ENCODE data around the gene NTM.

DNA sequence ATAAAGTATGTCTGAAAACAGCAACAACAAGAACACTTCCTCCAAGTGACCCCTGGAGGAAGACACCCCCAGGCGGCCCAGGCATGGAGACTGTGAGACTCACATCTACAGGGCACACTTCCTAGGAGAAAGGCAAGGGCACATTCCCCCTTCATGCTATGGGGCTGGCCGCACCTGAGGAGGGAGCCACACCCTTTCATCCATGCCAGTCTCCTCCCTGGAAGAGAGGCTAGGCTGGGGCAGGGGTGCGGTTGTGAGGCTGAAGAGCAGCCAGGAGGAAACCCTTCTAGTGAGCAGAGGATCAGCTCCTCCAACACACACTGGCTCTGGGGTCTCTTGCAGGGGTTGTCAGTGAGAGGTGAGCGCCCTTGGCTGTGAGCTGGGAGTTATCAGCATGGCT, 678.8 kb downstream of the NTM start:
- TF ChIP-seq, protein P1, sequence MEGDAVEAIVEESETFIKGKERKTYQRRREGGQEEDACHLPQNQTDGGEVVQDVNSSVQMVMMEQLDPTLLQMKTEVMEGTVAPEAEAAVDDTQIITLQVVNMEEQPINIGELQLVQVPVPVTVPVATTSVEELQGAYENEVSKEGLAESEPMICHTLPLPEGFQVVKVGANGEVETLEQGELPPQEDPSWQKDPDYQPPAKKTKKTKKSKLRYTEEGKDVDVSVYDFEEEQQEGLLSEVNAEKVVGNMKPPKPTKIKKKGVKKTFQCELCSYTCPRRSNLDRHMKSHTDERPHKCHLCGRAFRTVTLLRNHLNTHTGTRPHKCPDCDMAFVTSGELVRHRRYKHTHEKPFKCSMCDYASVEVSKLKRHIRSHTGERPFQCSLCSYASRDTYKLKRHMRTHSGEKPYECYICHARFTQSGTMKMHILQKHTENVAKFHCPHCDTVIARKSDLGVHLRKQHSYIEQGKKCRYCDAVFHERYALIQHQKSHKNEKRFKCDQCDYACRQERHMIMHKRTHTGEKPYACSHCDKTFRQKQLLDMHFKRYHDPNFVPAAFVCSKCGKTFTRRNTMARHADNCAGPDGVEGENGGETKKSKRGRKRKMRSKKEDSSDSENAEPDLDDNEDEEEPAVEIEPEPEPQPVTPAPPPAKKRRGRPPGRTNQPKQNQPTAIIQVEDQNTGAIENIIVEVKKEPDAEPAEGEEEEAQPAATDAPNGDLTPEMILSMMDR (IDR thresholded peaks at IDR 0.05) = no peak
- TF ChIP-seq POLR2A (IDR thresholded peaks at IDR 0.05) = no peak

Measured in breast epithelium (tissue), 3 donors.